Transverse colon (tissue), 4 donors: ENCODE measurements around the gene CIC. TPM values are rescaled to one million over a fixed set of nuclear protein-coding genes. Genes with fewer than 3 reads are reported as not detected.

Source experiments
- DNase-seq: peaks from one replicate; pipeline ENCODE4 v3.0.0-alpha.2; 2019
- H3K27ac ChIP-seq, 4 donors: fragments of 200-600 bp; sonication (generic); 2 replicates each; pipeline ENCODE4 v1.5.1; 2016 to 2018; ENCODE audit warnings: inconsistent platforms in 4 of 4
- H3K27me3 ChIP-seq: fragments of 200-600 bp; sonication (generic); 2 replicates; pipeline ENCODE4 v1.5.1; 2017; ENCODE audit warnings: inconsistent platforms
- H3K36me3 ChIP-seq, 4 donors: fragments of 200-600 bp; sonication (generic); 2 replicates each; pipeline ENCODE4 v1.5.1; 2017 to 2019; ENCODE audit warnings: inconsistent platforms in 4 of 4
- H3K4me1 ChIP-seq, 4 donors: fragments of 200-600 bp; sonication (generic); 2 replicates each; pipeline ENCODE4 v1.5.1; 2017 to 2020; ENCODE audit warnings: inconsistent platforms in 4 of 4
- H3K4me3 ChIP-seq, 4 donors: fragments of 200-600 bp; sonication (generic); 1 replicate in 1 of 4; 2 replicates in 3 of 4; pipeline versions ENCODE4 v1.5.1 to v1.6.1; 2017 to 2019; ENCODE audit warnings: inconsistent platforms in 4 of 4
- H3K9me3 ChIP-seq, 2 donors: fragments of 200-600 bp; sonication (generic); 2 replicates each; pipeline ENCODE4 v1.5.1; 2017 to 2019; ENCODE audit warnings: inconsistent platforms in 2 of 2
- CTCF ChIP-seq, 5 experiments: fragments of 200-600 bp in 3 of 5; fragments of 450-650 bp in 2 of 5; sonication (generic) in 3 of 5; IDR thresholded peaks; 1 replicate in 2 of 5; 2 replicates in 3 of 5; pipeline ENCODE4 v1.5.1; 2016 to 2017; ENCODE audit warnings: antibody characterized with exemption in 5 of 5, inconsistent platforms in 3 of 5, mild to moderate bottlenecking in 2 of 5, moderate library complexity in 1 of 5
- EP300 ChIP-seq: sonication (generic); formaldehyde crosslinking; IDR thresholded peaks from one replicate; pipeline ENCODE4 v1.6.1; 2017; ENCODE audit warnings: antibody characterized with exemption, low read depth
- POLR2A ChIP-seq: fragments of 450-650 bp; IDR thresholded peaks from one replicate; pipeline ENCODE4 v1.6.1; 2016; ENCODE audit warnings: antibody characterized with exemption, mild to moderate bottlenecking, moderate library complexity
- POLR2AphosphoS5 ChIP-seq, 3 donors: sonication (generic); formaldehyde crosslinking; IDR thresholded peaks; one replicate each; pipeline ENCODE4 v1.6.1; 2016; ENCODE audit warnings: antibody characterized with exemption in 3 of 3
- WGBS, 2 donors: methylation state at CpG; one replicate each; pipeline ENCODE4 v1.1.5; 2018; ENCODE audit warnings: low coverage in 1 of 2; 5-methylcytosine and 5-hydroxymethylcytosine counted together
- in situ Hi-C, 4 donors: fragments of 200-750 bp; cut with MboI; loops; one replicate each; pipeline versions ENCODE4 v1.15.0 to v1.15.1; 2017; ENCODE audit warnings: low sequenced_read_pairs in 3 of 4, low pct_ligation_motif_present in 1 of 4, low pct_unique_long_range_greater_than_20kb in 1 of 4
- intact Hi-C: fragments of 100-400 bp; cut with DNase I; formaldehyde crosslinking; loops from one replicate; pipeline ENCODE4 v1.15.1; 2023; ENCODE audit warnings: low total_unique reads
- total RNA-seq, 4 donors: library from RNA; depleted of rRNA; stranded (reverse); fragments of >200 nt; gene quantifications; one replicate each; pipeline ENCODE4 v1.1.0, GENCODE V29; 2016

Gene CIC
- total RNA-seq, 4 donors from 2014 or later, result 35.1 to 96.5 (median 43.6) TPM

- intact Hi-C loops, result no loop called here
- Histone ChIP-seq H3K9me3 (no peaks in the 10 kb centered on the region), H3K4me1 (peaks cover 54 to 82% (median 71%) of the 10 kb centered on the region in 4 donors), H3K36me3 (no peaks in the 10 kb centered on the region), H3K27me3 (no peaks in the 10 kb centered on the region), H3K4me3 (peak overlapping the region; percentile 50 to 89 (median 84)), H3K27ac (peak overlapping the region; percentile 91 to 99 (median 92))
- in situ Hi-C loops, result no loop called here
- WGBS, 2 donors, result 1% methylated on average over 19 of the region's 20 CpGs; no CpG with 5 or more reads in 1 of the 2 donors
- TF ChIP-seq POLR2A (no peak), EP300 (no peak), POLR2AphosphoS5 (IDR thresholded peaks at IDR 0.05) (no peak), CTCF (IDR thresholded peaks at IDR 0.05) (no peak)
- peak; percentile 49 for DNase-seq
These were observed 11.7 kb downstream of the CIC start for GRCh38 chr19:42280815-42281145.

- intact Hi-C loops, result no loop called here
These were observed 12.2 kb downstream of the CIC start for GRCh38 chr19:42281146-42281826.

GRCh38 chr19:42281827-42282762 lies 13.0 kb downstream of the CIC start:
- peaks cover 59 to 85% (median 76%) of the 10 kb centered on the region in 4 donors for H3K4me1 ChIP-seq
- intact Hi-C loops, result no loop called here
- no peak for DNase-seq

More at GRCh38 chr19:42281146-42281826, 12.2 kb downstream of the CIC start:
- WGBS, 2 donors, result 12% methylated on average over 11 of the region's 25 CpGs; no CpG with 5 or more reads in 1 of the 2 donors
- Histone ChIP-seq H3K27me3 (no peaks in the 10 kb centered on the region), H3K36me3 (no peaks in the 10 kb centered on the region), H3K27ac (peak overlapping the region; percentile 91 to 99 (median 92)), H3K9me3 (no peaks in the 10 kb centered on the region), H3K4me3 (peak overlapping the region; percentile 50 to 89 (median 84)), H3K4me1 (peaks cover 58 to 88% (median 73%) of the 10 kb centered on the region in 4 donors)
- TF ChIP-seq POLR2AphosphoS5 (IDR thresholded peaks at IDR 0.05) (no peak), CTCF (IDR thresholded peaks at IDR 0.05) (no peak), POLR2A (no peak), EP300 (no peak)
- in situ Hi-C loops, result no loop called here
- peak; percentile 47 for DNase-seq

More at GRCh38 chr19:42281827-42282762, 13.0 kb downstream of the CIC start:
- TF ChIP-seq POLR2A, result no peak
- no peak for TF ChIP-seq EP300
- no peak for TF ChIP-seq CTCF (IDR thresholded peaks at IDR 0.05)
- TF ChIP-seq POLR2AphosphoS5 (IDR thresholded peaks at IDR 0.05), result no peak
- Histone ChIP-seq H3K36me3 (no peaks in the 10 kb centered on the region), H3K9me3 (no peaks in the 10 kb centered on the region), H3K4me3 (no peak overlapping the region), H3K27ac (peak overlapping the region; percentile 91 to 99 (median 92)), H3K27me3 (no peaks in the 10 kb centered on the region)
- WGBS, 2 donors, result 44% methylated on average over 7 of the region's 7 CpGs; no CpG with 5 or more reads in 1 of the 2 donors
- in situ Hi-C loops, result no loop called here
